ENCODE results near the gene MAGEB10. TPM values are rescaled to one million over a fixed set of nuclear protein-coding genes. Genes with fewer than 3 reads are reported as not detected.

MAGEB10 gene
- total and polyA plus RNA-seq, 2 donors (not counting 3 experiments of a cell fraction or from before 2014, with no cell fraction given) = not detected

- no TSS peak for BruUV-seq (replicated peaks)
- FAIRE-seq = no peak
- TF ChIP-seq POLR2AphosphoS5 (IDR thresholded peaks at IDR 0.05; ENCODE audit: insufficient read depth, low read depth, low read length) = no peak
- TF ChIP-seq MAX (IDR thresholded peaks at IDR 0.05; ENCODE audit: insufficient read depth, insufficient read length) = no peak
- TF ChIP-seq JUN (IDR thresholded peaks at IDR 0.05; ENCODE audit: borderline replicate concordance, insufficient read depth, insufficient read length, low read depth) = no peak
- no peak for TF ChIP-seq CTCF (IDR thresholded peaks at IDR 0.05; ENCODE audit: extremely low read depth in 1 of 2, insufficient read depth in 1 of 2, low read depth in 1 of 2, low read length in 2 of 2)
- ChIA-PET POLR2A (no interaction called here), CTCF (no interaction called here)
- Histone ChIP-seq H4K20me1 (replicated peaks; ENCODE audit: control insufficient read depth, extremely low read depth, insufficient read depth, low read length) (no peaks in the 10 kb centered on the region), H3K27me3 (ENCODE audit: control insufficient read depth in 2 of 2, insufficient read depth in 2 of 2, low read length in 2 of 2) (no peaks in the 10 kb centered on the region), H3K4me3 (replicated peaks in 1 of 3; ENCODE audit: insufficient read depth in 1 of 3, low read depth in 1 of 3, low read length in 3 of 3) (no peak overlapping the region), H3K36me3 (ENCODE audit: control insufficient read depth in 2 of 2, extremely low read depth in 1 of 2, insufficient read depth in 2 of 2, low read length in 2 of 2) (no peaks in the 10 kb centered on the region), H2AFZ (ENCODE audit: low read depth, low read length) (no peak overlapping the region), H3K4me1 (ENCODE audit: control insufficient read depth, extremely low read depth, insufficient read depth, low read length) (no peaks in the 10 kb centered on the region), H3K4me2 (ENCODE audit: insufficient read depth, low read length) (no peak overlapping the region), H3K27ac (ENCODE audit: insufficient read depth, low read depth, low read length) (no peak overlapping the region), H3K79me2 (ENCODE audit: control insufficient read depth, insufficient read depth, low read length) (no peaks in the 10 kb centered on the region), H3K9ac (replicated peaks; ENCODE audit: extremely low read depth, insufficient read depth, low read length) (no peak overlapping the region), H3K9me3 (replicated peaks; ENCODE audit: control insufficient read depth, insufficient read depth, low read length) (no peaks in the 10 kb centered on the region), H3K9me1 (replicated peaks; ENCODE audit: control insufficient read depth, extremely low read depth, insufficient read depth, low read length) (no peaks in the 10 kb centered on the region)
- no peak for DNase-seq (ENCODE audit: low read depth, low spot score)
- dilution Hi-C loops (cut with MboI; ENCODE audit: extremely low pct_ligation_motif_present, low sequenced_read_pairs) (no loop called here), intact Hi-C loops (cut with micrococcal nuclease) (no loop called here)
These were observed 16.0 kb downstream of the MAGEB10 start for GRCh38 chrX:27823812-27824211.

GRCh38 chrX:27838185-27838584, 30.4 kb downstream of the MAGEB10 start:
- H3K9me1 ChIP-seq (replicated peaks; ENCODE audit: control insufficient read depth, extremely low read depth, insufficient read depth, low read length) = no peaks in the 10 kb centered on the region
- no peaks in the 10 kb centered on the region for H4K20me1 ChIP-seq (replicated peaks; ENCODE audit: control insufficient read depth, extremely low read depth, insufficient read depth, low read length)
- H3K4me1 ChIP-seq (ENCODE audit: control insufficient read depth, extremely low read depth, insufficient read depth, low read length) = peaks cover 6% of the 10 kb centered on the region
- no peak for FAIRE-seq
- no peak overlapping the region for H3K4me2 ChIP-seq (ENCODE audit: insufficient read depth, low read length)
- H3K36me3 ChIP-seq (ENCODE audit: control insufficient read depth in 2 of 2, extremely low read depth in 1 of 2, insufficient read depth in 2 of 2, low read length in 2 of 2) = no peaks in the 10 kb centered on the region
- ChIA-PET CTCF (no interaction called here), POLR2A (no interaction called here)
- no peak for DNase-seq (ENCODE audit: low read depth, low spot score)
- no peaks in the 10 kb centered on the region for H3K27me3 ChIP-seq (ENCODE audit: control insufficient read depth in 2 of 2, insufficient read depth in 2 of 2, low read length in 2 of 2)
- no peak overlapping the region for H2AFZ ChIP-seq (ENCODE audit: low read depth, low read length)
- intact Hi-C loops (cut with micrococcal nuclease) = no loop called here
- no peaks in the 10 kb centered on the region for H3K9me3 ChIP-seq (replicated peaks; ENCODE audit: control insufficient read depth, insufficient read depth, low read length)
- no peak overlapping the region for H3K27ac ChIP-seq (ENCODE audit: insufficient read depth, low read depth, low read length)
- dilution Hi-C loops (cut with MboI; ENCODE audit: extremely low pct_ligation_motif_present, low sequenced_read_pairs) = no loop called here
- no TSS peak for BruUV-seq (replicated peaks)
- no peaks in the 10 kb centered on the region for H3K79me2 ChIP-seq (ENCODE audit: control insufficient read depth, insufficient read depth, low read length)
- TF ChIP-seq FOS (IDR thresholded peaks at IDR 0.05; ENCODE audit: borderline replicate concordance, insufficient read depth, low read length) (no peak), JUN (IDR thresholded peaks at IDR 0.05; ENCODE audit: borderline replicate concordance, insufficient read depth, insufficient read length, low read depth) (no peak), CTCF (IDR thresholded peaks at IDR 0.05; ENCODE audit: extremely low read depth in 1 of 2, insufficient read depth in 1 of 2, low read depth in 1 of 2, low read length in 2 of 2) (no peak), POLR2A (IDR thresholded peaks at IDR 0.05; ENCODE audit: low read depth, low read length) (no peak), POLR2AphosphoS5 (IDR thresholded peaks at IDR 0.05; ENCODE audit: insufficient read depth, low read depth, low read length) (no peak), EZH2 (IDR thresholded peaks at IDR 0.05; ENCODE audit: borderline replicate concordance, low read depth, low read length, severe bottlenecking) (no peak), MYC (IDR thresholded peaks at IDR 0.05; ENCODE audit: low read depth, low read length) (no peak), MAX (IDR thresholded peaks at IDR 0.05; ENCODE audit: insufficient read depth, insufficient read length) (no peak), GATA2 (IDR thresholded peaks at IDR 0.05; ENCODE audit: insufficient read depth, insufficient read length, low read depth, low read length) (no peak)
- H3K4me3 ChIP-seq (replicated peaks in 1 of 3; ENCODE audit: insufficient read depth in 1 of 3, low read depth in 1 of 3, low read length in 3 of 3) = no peak overlapping the region
- H3K9ac ChIP-seq (replicated peaks; ENCODE audit: extremely low read depth, insufficient read depth, low read length) = no peak overlapping the region

All from endothelial cell of umbilical vein (primary cell).